NCI-H2196 (cell line): Measurements from ENCODE around the gene CARM1.

Source experiments
- DNase-seq: peaks from one replicate; lab custom pipeline; 2025; ENCODE audit not compliant: unreplicated experiment; lab: John Stamatoyannopoulos, UW

The CARM1 gene

GRCh38 chr19:10968527-10969135 is 97.3 kb downstream of the CARM1 start:
- DNase-seq = no peak

GRCh38 chr19:10971107-10971726 is 99.9 kb downstream of the CARM1 start:
- DNase-seq = no peak
